ENCODE measurements around the gene CASZ1. TPM values are rescaled to one million over a fixed set of nuclear protein-coding genes. Genes with fewer than 3 reads are reported as not detected.

Gene CASZ1
- total and polyA plus RNA-seq, 2 experiments from 2014 or later: 3.6 to 6.9 TPM

DNA sequence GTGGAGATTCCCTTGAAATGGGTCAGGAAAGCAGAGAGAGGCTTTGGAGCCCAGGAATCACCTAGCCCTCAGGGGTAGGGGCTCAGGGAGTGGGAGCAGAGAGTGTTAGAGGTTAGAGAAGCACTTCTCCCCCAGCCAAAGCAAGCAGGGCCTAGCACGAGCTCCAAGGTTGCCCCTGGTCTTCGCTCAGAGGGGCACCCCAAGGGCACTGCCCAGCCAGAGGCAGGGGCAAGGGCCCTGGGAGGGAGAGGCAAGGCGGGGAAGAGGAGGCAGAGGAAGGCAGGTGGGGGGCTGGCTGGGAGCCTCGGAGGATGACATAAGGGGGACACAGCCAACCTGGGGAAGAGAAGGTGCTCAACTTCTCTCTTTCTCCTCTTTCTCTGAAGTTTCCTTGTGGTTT is 71.9 kb downstream of the CASZ1 start:
- Histone ChIP-seq H3K27me3 (no peaks in the 10 kb centered on the region), H3K4me3 (no peak overlapping the region), H3K27ac (no peak overlapping the region), H3K36me3 (replicated peaks; ENCODE audit: insufficient read depth, low read depth) (no peaks in the 10 kb centered on the region), H3K4me1 (ENCODE audit: insufficient read depth) (peaks cover 3% of the 10 kb centered on the region), H3K9me3 (ENCODE audit: low read depth) (no peaks in the 10 kb centered on the region), H3K9me2 (replicated peaks; ENCODE audit: insufficient read depth) (no peaks in the 10 kb centered on the region), H4K20me1 (ENCODE audit: insufficient read depth, poor library complexity, severe bottlenecking) (no peaks in the 10 kb centered on the region), H2AFZ (no peak overlapping the region), H3K4me2 (no peak overlapping the region), H3K79me2 (no peaks in the 10 kb centered on the region)
- TF ChIP-seq EZH2 (IDR thresholded peaks at IDR 0.05; ENCODE audit: borderline replicate concordance) (no peak), EZH2phosphoT487 (IDR thresholded peaks at IDR 0.05; ENCODE audit: low read depth, severe bottlenecking, unreplicated experiment) (no peak)
- TF ChIP-seq, protein P1, sequence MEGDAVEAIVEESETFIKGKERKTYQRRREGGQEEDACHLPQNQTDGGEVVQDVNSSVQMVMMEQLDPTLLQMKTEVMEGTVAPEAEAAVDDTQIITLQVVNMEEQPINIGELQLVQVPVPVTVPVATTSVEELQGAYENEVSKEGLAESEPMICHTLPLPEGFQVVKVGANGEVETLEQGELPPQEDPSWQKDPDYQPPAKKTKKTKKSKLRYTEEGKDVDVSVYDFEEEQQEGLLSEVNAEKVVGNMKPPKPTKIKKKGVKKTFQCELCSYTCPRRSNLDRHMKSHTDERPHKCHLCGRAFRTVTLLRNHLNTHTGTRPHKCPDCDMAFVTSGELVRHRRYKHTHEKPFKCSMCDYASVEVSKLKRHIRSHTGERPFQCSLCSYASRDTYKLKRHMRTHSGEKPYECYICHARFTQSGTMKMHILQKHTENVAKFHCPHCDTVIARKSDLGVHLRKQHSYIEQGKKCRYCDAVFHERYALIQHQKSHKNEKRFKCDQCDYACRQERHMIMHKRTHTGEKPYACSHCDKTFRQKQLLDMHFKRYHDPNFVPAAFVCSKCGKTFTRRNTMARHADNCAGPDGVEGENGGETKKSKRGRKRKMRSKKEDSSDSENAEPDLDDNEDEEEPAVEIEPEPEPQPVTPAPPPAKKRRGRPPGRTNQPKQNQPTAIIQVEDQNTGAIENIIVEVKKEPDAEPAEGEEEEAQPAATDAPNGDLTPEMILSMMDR (IDR thresholded peaks at IDR 0.05; ENCODE audit: poor library complexity): no peak
- 81% methylated on average over 4 of the region's 4 CpGs for WGBS (ENCODE audit: low lambda C conversion rate, missing lambda C conversion rate)
- no peak for DNase-seq (ENCODE audit: low spot score)

DNA sequence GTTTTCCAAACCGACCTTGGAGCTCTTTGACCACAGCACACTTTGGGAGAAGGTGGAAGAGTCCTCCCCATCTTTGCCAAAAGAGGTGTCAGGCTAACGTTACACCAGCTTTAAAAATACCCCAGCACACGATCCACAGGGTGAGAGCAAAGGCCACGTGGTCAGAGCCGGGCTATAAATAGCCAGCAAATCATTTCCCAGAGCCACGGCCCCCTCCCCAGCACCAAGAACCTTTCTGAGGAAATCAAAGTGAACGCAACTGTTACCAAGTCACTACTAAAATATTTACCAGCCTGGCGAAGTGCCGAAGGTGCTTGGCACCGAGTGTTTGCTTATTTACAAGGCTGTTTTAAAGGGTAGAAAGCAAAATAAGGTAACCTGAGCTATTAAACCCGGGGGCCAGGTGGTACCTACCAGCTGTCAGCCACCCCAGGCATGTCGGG is 72.4 kb downstream of the CASZ1 start:
- WGBS (ENCODE audit: low lambda C conversion rate, missing lambda C conversion rate): 36% methylated on average over 12 of the region's 12 CpGs
- H3K9me2 ChIP-seq (replicated peaks; ENCODE audit: insufficient read depth): no peaks in the 10 kb centered on the region
- no peak overlapping the region for H2AFZ ChIP-seq
- no peaks in the 10 kb centered on the region for H3K36me3 ChIP-seq (replicated peaks; ENCODE audit: insufficient read depth, low read depth)
- peak; percentile 47 for DNase-seq (ENCODE audit: low spot score)
- no peaks in the 10 kb centered on the region for H3K79me2 ChIP-seq
- H3K4me3 ChIP-seq: no peak overlapping the region
- peaks cover 3% of the 10 kb centered on the region for H3K4me1 ChIP-seq (ENCODE audit: insufficient read depth)
- no peaks in the 10 kb centered on the region for H3K9me3 ChIP-seq (ENCODE audit: low read depth)
- TF ChIP-seq EZH2phosphoT487 (IDR thresholded peaks at IDR 0.05; ENCODE audit: low read depth, severe bottlenecking, unreplicated experiment) (no peak), EZH2 (IDR thresholded peaks at IDR 0.05; ENCODE audit: borderline replicate concordance) (no peak)
- TF ChIP-seq, protein P1 (IDR thresholded peaks at IDR 0.05; ENCODE audit: poor library complexity): no peak
- no peaks in the 10 kb centered on the region for H3K27me3 ChIP-seq
- no peak overlapping the region for H3K4me2 ChIP-seq
- no peak overlapping the region for H3K27ac ChIP-seq
- no peaks in the 10 kb centered on the region for H4K20me1 ChIP-seq (ENCODE audit: insufficient read depth, poor library complexity, severe bottlenecking)

DNA sequence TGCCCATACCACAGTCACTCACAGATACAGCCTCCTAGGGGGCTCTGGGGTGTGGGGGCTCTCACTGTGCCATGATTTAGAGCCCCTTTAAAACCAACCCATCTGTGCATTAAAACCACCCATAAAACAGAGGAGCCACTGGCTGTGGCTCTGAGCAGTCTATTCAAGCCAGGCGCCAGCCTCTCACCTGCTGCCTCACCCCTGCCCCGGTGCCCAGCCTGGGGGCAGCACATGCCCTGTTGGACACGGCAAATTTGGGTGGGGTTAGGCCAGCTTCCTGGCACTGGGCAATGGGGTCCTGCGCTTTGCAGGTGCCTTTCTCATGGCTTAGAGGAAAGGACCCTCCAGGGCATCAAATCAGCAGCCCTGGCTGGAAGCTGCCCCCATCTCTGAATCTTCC is 73.1 kb downstream of the CASZ1 start:
- TF ChIP-seq EZH2phosphoT487 (IDR thresholded peaks at IDR 0.05; ENCODE audit: low read depth, severe bottlenecking, unreplicated experiment) (no peak), EZH2 (IDR thresholded peaks at IDR 0.05; ENCODE audit: borderline replicate concordance) (no peak)
- TF ChIP-seq, protein P1 (IDR thresholded peaks at IDR 0.05; ENCODE audit: poor library complexity): no peak
- H3K79me2 ChIP-seq: no peaks in the 10 kb centered on the region
- no peak overlapping the region for H3K27ac ChIP-seq
- peaks cover 3% of the 10 kb centered on the region for H3K4me1 ChIP-seq (ENCODE audit: insufficient read depth)
- no peak overlapping the region for H2AFZ ChIP-seq
- H3K9me3 ChIP-seq (ENCODE audit: low read depth): no peaks in the 10 kb centered on the region
- H3K9me2 ChIP-seq (replicated peaks; ENCODE audit: insufficient read depth): no peaks in the 10 kb centered on the region
- WGBS (ENCODE audit: low lambda C conversion rate, missing lambda C conversion rate): 88% methylated on average over 4 of the region's 4 CpGs
- no peak overlapping the region for H3K4me3 ChIP-seq
- H4K20me1 ChIP-seq (ENCODE audit: insufficient read depth, poor library complexity, severe bottlenecking): no peaks in the 10 kb centered on the region
- H3K27me3 ChIP-seq: no peaks in the 10 kb centered on the region
- DNase-seq (ENCODE audit: low spot score): no peak
- no peak overlapping the region for H3K4me2 ChIP-seq
- H3K36me3 ChIP-seq (replicated peaks; ENCODE audit: insufficient read depth, low read depth): no peaks in the 10 kb centered on the region

DNA sequence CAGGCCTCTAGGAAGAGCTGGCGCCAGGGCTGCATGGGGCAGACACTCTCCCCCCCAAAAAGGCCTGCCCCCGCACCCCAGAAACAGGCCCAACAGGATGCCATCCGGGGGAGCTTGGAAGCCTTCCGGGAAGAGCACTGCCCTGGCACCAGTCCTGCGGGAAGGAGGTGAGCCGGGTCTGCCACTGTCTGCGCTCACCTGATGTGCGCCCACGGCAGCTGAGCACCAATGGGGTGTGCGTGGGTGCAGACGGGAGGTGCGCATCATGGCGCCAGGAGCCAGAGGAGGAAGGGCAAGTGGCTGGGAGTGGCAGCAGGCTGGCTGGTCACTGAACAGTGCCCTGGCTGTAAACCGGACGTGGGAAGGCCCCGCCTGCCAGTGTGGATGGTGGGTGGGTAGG is 73.6 kb downstream of the CASZ1 start:
- Histone ChIP-seq H3K9me3 (ENCODE audit: low read depth) (no peaks in the 10 kb centered on the region), H3K9me2 (replicated peaks; ENCODE audit: insufficient read depth) (no peaks in the 10 kb centered on the region), H3K27me3 (no peaks in the 10 kb centered on the region), H3K79me2 (no peaks in the 10 kb centered on the region), H3K4me2 (no peak overlapping the region), H3K4me3 (no peak overlapping the region), H4K20me1 (ENCODE audit: insufficient read depth, poor library complexity, severe bottlenecking) (no peaks in the 10 kb centered on the region), H2AFZ (no peak overlapping the region), H3K36me3 (replicated peaks; ENCODE audit: insufficient read depth, low read depth) (no peaks in the 10 kb centered on the region), H3K27ac (no peak overlapping the region), H3K4me1 (ENCODE audit: insufficient read depth) (peaks cover 3% of the 10 kb centered on the region)
- DNase-seq (ENCODE audit: low spot score): no peak
- TF ChIP-seq EZH2 (IDR thresholded peaks at IDR 0.05; ENCODE audit: borderline replicate concordance) (no peak), EZH2phosphoT487 (IDR thresholded peaks at IDR 0.05; ENCODE audit: low read depth, severe bottlenecking, unreplicated experiment) (no peak)
- TF ChIP-seq, protein P1 (IDR thresholded peaks at IDR 0.05; ENCODE audit: poor library complexity): no peak
- WGBS (ENCODE audit: low lambda C conversion rate, missing lambda C conversion rate): 97% methylated on average over 12 of the region's 16 CpGs

All from hepatocyte (in vitro differentiated cells).